Measurements from ENCODE around the gene SHLD1.

DNA sequence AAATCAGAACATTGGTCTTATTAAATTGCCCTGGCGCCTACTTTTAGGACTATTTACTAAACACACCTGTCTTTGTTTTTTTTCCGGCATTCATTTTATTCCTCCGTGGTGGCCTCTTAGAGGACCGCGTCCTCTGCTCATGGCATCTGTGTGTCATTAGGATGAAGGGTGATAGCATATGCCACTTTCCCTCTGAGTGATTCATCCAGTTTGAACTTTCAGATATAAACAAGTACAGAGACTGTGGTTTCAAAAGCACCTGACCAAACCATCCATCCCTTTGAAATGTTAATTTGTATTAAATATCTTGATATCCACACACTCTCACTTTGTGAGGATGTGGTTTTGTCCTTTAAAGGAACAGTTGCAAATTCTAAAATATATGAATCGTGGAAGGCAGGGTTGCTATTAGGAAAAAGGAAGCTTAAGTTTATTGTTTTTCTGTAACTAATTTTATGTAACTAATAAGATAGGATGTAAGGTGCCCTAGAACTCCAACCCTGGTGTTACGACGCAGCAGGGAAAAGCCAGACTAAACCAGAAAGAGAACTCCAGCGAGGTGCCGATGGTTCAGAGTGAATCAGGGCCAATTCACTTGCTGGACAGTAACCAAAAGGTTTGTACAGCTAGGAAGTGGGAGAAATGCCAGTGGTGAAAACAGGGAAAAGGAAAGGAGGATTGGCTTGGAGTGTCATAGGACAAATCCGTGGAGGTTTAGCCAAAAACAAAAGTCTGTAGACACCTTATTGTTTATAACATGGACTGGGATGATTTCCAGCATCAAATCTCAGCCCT lies 98.7 kb downstream of the SHLD1 start:
- TF ChIP-seq RAD21 (IDR thresholded peaks at IDR 0.05; ENCODE audit: low read depth) (no peak), TAF1 (IDR thresholded peaks at IDR 0.05; ENCODE audit: low read depth) (no peak), EGR1 (IDR thresholded peaks at IDR 0.05) (no peak)

Data from Ishikawa (cell line).